BJ (cell line): ENCODE results near the gene SEC24C. TPM values are rescaled to one million over a fixed set of nuclear protein-coding genes. Genes with fewer than 3 reads are reported as not detected.

Experiments used
- CTCF ChIA-PET: fragments of 350-600 bp; formaldehyde crosslinking; extraction: SDS; loops from one replicate; lab custom pipeline; 2021; ENCODE audit warnings: antibody characterized with exemption, inconsistent platforms; lab: Yijun Ruan, JAX
- POLR2A ChIA-PET: fragments of 300-600 bp; sonication (Branson Sonifier 250); formaldehyde crosslinking; extraction: SDS; loops from one replicate; lab custom pipeline; 2021; ENCODE audit warnings: antibody characterized with exemption; lab: Charles Lee
- DNase-seq: peaks from one replicate; pipeline ENCODE4 v3.0.0-alpha.2; 2011; ENCODE audit warnings: low read depth
- H3K27me3 ChIP-seq: 2 replicates; pipeline ENCODE4 v1.6.0; 2011; ENCODE audit warnings: low read length; ENCODE audit not compliant: control insufficient read depth, insufficient read depth
- H3K36me3 ChIP-seq: 2 replicates; pipeline ENCODE4 v1.5.1; 2011; ENCODE audit warnings: low read length; ENCODE audit not compliant: control insufficient read depth, insufficient read depth
- H3K4me3 ChIP-seq: 2 replicates; pipeline ENCODE4 v1.5.1; 2011; ENCODE audit warnings: low read depth, mild to moderate bottlenecking, control low read depth, low read length
- polyA plus RNA-seq: library from polyadenylated mRNA; depleted of rRNA; stranded (reverse); fragments of >200 nt; gene quantifications from 2 replicates; pipeline ENCODE4 v1.2.3, GENCODE V29; 2011
- TF ChIP-seq, protein P1 (sequence below): IDR thresholded peaks from 2 replicates; pipeline ENCODE4 v1.5.1; 2011; ENCODE audit warnings: low read depth, mild to moderate bottlenecking, control low read depth, inconsistent platforms, low read length, moderate library complexity; ENCODE audit not compliant: insufficient read depth

The SEC24C gene
- polyA plus RNA-seq, 1 experiment = 92.2 TPM

DNA sequence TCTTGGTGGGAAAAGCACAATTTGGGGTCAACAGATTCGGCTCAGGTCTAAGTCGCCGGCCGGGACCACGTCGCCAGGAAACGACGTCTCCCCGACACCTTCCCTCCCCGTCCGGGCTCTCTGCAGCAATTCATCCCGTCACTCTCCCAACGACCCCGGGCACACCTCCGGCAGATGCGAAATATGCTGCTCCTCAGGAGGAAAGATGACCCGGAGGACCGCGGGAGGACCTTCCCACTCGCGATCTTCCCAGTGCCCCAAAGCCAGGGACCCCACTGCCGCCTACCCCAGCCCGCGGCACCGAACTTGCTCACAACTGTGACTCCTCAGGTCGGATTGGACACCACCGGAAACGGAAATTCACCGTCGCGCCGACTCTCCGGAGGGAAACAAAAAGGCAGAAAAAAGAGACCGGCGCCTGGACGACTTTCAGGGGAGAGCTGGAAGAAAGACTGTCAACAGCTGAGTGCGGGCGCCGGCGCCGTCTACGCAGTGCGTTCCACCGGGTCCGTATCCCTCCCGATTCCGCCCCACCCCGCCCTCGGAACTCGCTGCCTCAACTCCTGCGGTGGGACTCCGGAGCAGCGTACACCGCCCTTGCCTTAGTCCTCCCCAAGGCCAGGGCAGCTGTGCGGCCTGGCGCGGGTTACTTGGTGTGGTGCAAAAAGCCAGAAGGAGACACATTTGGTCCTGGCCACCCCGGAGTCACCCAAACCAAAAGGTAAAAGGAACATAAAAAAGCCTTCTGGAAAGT is 13.8 kb upstream of the SEC24C start:
- H3K4me3 ChIP-seq = peak overlapping the region; percentile 94
- H3K36me3 ChIP-seq = peaks cover 18% of the 10 kb centered on the region
- DNase-seq = peak; percentile 62
- ChIA-PET POLR2A (interaction anchor here (0.5 to 1.0 kb wide), 3 partner anchors 14 to 220 kb away, joined by 3 to 5 read pairs (median 3); partner anchors contain the start of gene SEC24C), CTCF (interaction anchor here (0.7 to 1.3 kb wide), 3 partner anchors 11 to 43 kb away, joined by 3 to 4 read pairs (median 3); no protein-coding TSS in a partner anchor)
- H3K27me3 ChIP-seq = no peaks in the 10 kb centered on the region
- TF ChIP-seq, protein P1, sequence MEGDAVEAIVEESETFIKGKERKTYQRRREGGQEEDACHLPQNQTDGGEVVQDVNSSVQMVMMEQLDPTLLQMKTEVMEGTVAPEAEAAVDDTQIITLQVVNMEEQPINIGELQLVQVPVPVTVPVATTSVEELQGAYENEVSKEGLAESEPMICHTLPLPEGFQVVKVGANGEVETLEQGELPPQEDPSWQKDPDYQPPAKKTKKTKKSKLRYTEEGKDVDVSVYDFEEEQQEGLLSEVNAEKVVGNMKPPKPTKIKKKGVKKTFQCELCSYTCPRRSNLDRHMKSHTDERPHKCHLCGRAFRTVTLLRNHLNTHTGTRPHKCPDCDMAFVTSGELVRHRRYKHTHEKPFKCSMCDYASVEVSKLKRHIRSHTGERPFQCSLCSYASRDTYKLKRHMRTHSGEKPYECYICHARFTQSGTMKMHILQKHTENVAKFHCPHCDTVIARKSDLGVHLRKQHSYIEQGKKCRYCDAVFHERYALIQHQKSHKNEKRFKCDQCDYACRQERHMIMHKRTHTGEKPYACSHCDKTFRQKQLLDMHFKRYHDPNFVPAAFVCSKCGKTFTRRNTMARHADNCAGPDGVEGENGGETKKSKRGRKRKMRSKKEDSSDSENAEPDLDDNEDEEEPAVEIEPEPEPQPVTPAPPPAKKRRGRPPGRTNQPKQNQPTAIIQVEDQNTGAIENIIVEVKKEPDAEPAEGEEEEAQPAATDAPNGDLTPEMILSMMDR = no peak

DNA sequence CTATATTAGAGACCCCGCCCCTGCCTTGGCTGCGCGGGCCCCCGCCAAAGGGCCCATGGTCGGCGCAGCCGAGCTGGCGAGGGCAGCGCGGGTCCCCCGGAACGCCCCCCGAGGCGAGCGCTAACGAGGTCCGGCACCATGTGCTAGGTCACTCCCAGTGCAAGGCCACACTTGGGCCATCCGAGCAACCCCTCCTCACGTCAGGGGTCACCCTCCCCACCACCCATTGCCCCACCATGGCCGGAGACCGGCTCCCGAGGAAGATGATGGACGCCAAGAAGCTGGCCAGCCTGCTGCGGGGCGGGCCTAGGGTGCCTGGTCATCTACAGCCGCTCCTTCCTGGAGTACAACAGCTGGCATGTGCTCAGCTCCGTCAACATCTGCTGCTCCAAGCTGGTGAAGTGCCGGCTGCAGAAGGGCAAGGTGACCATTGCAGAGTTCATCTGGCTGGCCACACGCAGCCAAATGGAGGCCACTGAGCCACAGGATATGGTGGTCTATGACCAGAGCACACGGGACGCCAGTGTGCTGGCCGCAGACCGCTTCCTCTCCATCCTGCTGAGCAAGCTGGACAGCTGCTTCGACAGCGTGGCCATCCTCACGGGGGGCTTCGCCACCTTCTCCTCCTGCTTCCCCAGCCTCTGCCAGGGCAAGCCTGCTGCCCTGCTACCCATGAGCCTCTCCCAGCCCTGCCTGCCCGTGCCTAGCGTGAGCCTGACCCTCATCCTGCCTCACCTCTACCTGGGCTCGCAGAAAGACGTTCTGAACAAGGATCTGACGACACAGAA is 12.4 kb upstream of the SEC24C start:
- TF ChIP-seq, protein P1 = no peak
- Histone ChIP-seq H3K27me3 (no peaks in the 10 kb centered on the region), H3K36me3 (peaks cover 18% of the 10 kb centered on the region), H3K4me3 (no peak overlapping the region)
- no peak for DNase-seq
- POLR2A ChIA-PET = no interaction called here
- CTCF ChIA-PET = interaction anchor here (1.2 to 1.3 kb wide), 2 partner anchors 10 to 11 kb away, joined by 3 to 4 read pairs; no protein-coding TSS in a partner anchor

DNA sequence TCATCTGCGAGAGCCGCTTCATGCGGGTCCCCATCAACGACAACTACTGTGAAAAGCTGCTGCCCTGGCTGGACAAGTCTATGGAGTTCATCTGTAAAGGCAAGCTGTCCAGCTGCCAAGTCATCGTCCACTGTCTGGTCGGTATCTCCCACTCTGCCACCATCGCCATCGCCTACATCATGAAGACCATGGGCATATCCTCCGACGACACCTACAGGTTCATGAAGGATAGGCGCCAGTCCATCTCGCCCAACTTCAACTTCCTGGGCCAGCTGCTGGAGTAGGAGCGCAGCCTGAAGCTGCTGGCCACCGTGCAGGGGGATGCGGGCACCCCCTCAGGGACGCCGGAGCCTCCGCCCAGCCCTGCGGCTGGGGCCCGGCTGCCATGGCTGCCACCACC is 11.7 kb upstream of the SEC24C start:
- Histone ChIP-seq H3K4me3 (no peak overlapping the region), H3K27me3 (no peaks in the 10 kb centered on the region), H3K36me3 (peaks cover 15% of the 10 kb centered on the region)
- ChIA-PET POLR2A (no interaction called here), CTCF (no interaction called here)
- TF ChIP-seq, protein P1 = no peak
- no peak for DNase-seq

DNA sequence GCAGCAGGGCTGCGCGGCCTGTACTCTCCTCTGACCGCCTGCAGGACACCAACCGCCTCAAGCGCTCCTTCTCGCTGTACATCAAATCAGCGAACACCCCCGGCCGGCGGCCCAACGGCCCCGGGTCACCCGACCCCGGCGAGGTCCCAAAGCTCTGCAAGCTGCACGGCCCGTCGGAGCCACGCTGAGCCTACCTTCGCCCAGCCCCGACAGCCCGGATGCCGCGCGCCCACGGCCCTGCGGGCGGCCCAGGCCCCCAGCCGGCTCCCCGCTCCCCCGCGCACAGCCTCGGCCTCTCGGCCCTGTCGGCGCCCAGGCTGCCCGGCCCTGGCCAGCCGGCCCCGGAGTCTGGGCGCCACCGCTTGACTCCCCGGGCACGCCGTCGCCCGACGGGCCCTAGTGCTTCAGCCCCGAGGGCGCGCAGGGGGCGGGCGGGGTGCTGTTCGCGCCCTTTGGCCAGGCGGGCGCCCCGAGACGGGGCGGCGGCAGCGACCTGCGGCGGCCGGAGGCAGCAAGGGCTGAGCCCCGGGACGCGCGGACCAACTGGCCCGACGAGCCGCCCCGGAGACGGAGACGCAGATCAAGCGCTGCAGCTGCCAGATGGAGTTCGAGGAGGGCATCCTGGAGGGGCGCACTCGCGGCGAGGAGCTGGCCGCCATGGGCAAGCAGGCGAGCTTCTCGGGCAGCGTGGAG is 11.1 kb upstream of the SEC24C start:
- peaks cover 16% of the 10 kb centered on the region for H3K36me3 ChIP-seq
- no peak overlapping the region for H3K4me3 ChIP-seq
- DNase-seq = no peak
- TF ChIP-seq, protein P1 = no peak
- ChIA-PET POLR2A (interaction anchor here (0.7 kb wide), 1 partner anchor 10 kb away, joined by 15 read pairs; no protein-coding TSS in a partner anchor), CTCF (no interaction called here)
- H3K27me3 ChIP-seq = no peaks in the 10 kb centered on the region
